Activated CD4-positive, alpha-beta T cell treated with anti-CD3 and anti-CD28 coated beads, Interleukin-2, Interleukin-4, amounts not matched to agents 100 ng/mL and 50 ng/mL, durations not matched to agents 16 hours and 8 hours (primary cell): ENCODE results near the gene C1orf35.

ENCODE experiments used
- DNase-seq: peaks from one replicate; pipeline ENCODE4 v3.0.0-alpha.2; 2020; ENCODE audit warnings: low spot score

C1orf35 gene

GRCh38 chr1:228063251-228064191 is 39.6 kb downstream of the C1orf35 start:
- no peak for DNase-seq

- no peak for DNase-seq
Observed at GRCh38 chr1:228062812-228063211, 40.3 kb downstream of the C1orf35 start.

GRCh38 chr1:228062085-228062791 is 40.9 kb downstream of the C1orf35 start:
- no peak for DNase-seq

- no peak for DNase-seq
Observed at GRCh38 chr1:228061411-228062084, 41.6 kb downstream of the C1orf35 start.

- no peak for DNase-seq
Observed at GRCh38 chr1:228060458-228061190, 42.5 kb downstream of the C1orf35 start.

- no peak for DNase-seq
Observed at GRCh38 chr1:228059634-228060457, 43.3 kb downstream of the C1orf35 start.

GRCh38 chr1:228058949-228059633 is 44.0 kb downstream of the C1orf35 start:
- no peak for DNase-seq

GRCh38 chr1:228058172-228058948 is 44.8 kb downstream of the C1orf35 start:
- DNase-seq: no peak
